HUES64 (cell line): Measurements from ENCODE around the gene SLC35E2B.
A peak's percentile ranks its signal among the peaks of the same experiment; 100 is the strongest.
"Not testable (repeated sequence)": the region's sequence is repeated elsewhere in the genome, so short reads cannot be mapped to it uniquely, and the experiment has no call there.

Experiments
- H3K27ac ChIP-seq: 2 replicates; pipeline ENCODE4 v1.7.0; 2013; ENCODE audit warnings: low read depth, low read length, inconsistent platforms
- H3K27me3 ChIP-seq: 2 replicates; pipeline ENCODE4 v1.6.1; 2013; ENCODE audit warnings: mild to moderate bottlenecking, low read length; ENCODE audit not compliant: insufficient read depth
- H3K36me3 ChIP-seq: 2 replicates; pipeline ENCODE4 v1.6.1; 2013; ENCODE audit warnings: mild to moderate bottlenecking, low read length; ENCODE audit not compliant: insufficient read depth
- H3K4me1 ChIP-seq: 2 replicates; pipeline ENCODE4 v1.6.1; 2013; ENCODE audit warnings: mild to moderate bottlenecking, low read length, moderate library complexity; ENCODE audit not compliant: insufficient read depth
- H3K4me3 ChIP-seq: 2 replicates; pipeline ENCODE4 v1.5.1; 2013; ENCODE audit warnings: mild to moderate bottlenecking, low read length, moderate library complexity
- H3K9ac ChIP-seq: 2 replicates; pipeline ENCODE4 v1.6.1; 2013; ENCODE audit warnings: mild to moderate bottlenecking, low read depth, low read length
- H3K9me3 ChIP-seq: 2 replicates; pipeline ENCODE4 v1.6.1; 2013; ENCODE audit warnings: low read depth, low read length; ENCODE audit not compliant: insufficient read depth
- WGBS: fragments of 150-250, 120-280 bp; methylation state at CpG from one replicate; pipeline ENCODE4 v1.1.7; 2013; ENCODE audit warnings: missing lambda C conversion rate; 5-methylcytosine and 5-hydroxymethylcytosine counted together

The SLC35E2B gene

GRCh38 chr1:1700067-1700466 lies 7.5 kb upstream of the SLC35E2B start:
- H3K27ac ChIP-seq, H3K9ac ChIP-seq, H3K4me3 ChIP-seq, H3K9me3 ChIP-seq, H3K27me3 ChIP-seq, H3K36me3 ChIP-seq, H3K4me1 ChIP-seq: not testable (repeated sequence)
- WGBS, result no CpG with 5 or more reads among the region's 45 CpGs

- H3K9ac ChIP-seq, H3K27ac ChIP-seq, H3K4me1 ChIP-seq, H3K9me3 ChIP-seq, H3K36me3 ChIP-seq, H3K4me3 ChIP-seq, H3K27me3 ChIP-seq: not testable (repeated sequence)
- 97% methylated on average over 6 of the region's 19 CpGs for WGBS
Observed at GRCh38 chr1:1699061-1699460, 6.5 kb upstream of the SLC35E2B start.

GRCh38 chr1:1697358-1698183 lies 5.0 kb upstream of the SLC35E2B start:
- not testable (repeated sequence) for H3K9ac ChIP-seq, H3K4me3 ChIP-seq, H3K4me1 ChIP-seq, H3K27me3 ChIP-seq, H3K36me3 ChIP-seq, H3K9me3 ChIP-seq, H3K27ac ChIP-seq
- WGBS, result 83% methylated on average over 17 of the region's 26 CpGs

- not testable (repeated sequence) for H3K9me3 ChIP-seq, H3K9ac ChIP-seq, H3K27ac ChIP-seq, H3K4me3 ChIP-seq, H3K27me3 ChIP-seq, H3K4me1 ChIP-seq, H3K36me3 ChIP-seq
- 94% methylated on average over 14 of the region's 23 CpGs for WGBS
Observed at GRCh38 chr1:1696431-1697357, 4.1 kb upstream of the SLC35E2B start.

- under 1% methylated on average over 29 of the region's 45 CpGs for WGBS
- Histone ChIP-seq H3K9ac (peak overlapping the region; percentile 98), H3K4me3 (peak overlapping the region; percentile 68), H3K27ac (peak overlapping the region; percentile 97)
- not testable (repeated sequence) for H3K27me3 ChIP-seq, H3K36me3 ChIP-seq, H3K9me3 ChIP-seq, H3K4me1 ChIP-seq
Observed at GRCh38 chr1:1692324-1692713, 276 bp downstream of the SLC35E2B start.

- H3K9me3 ChIP-seq, H3K36me3 ChIP-seq, H3K4me3 ChIP-seq, H3K4me1 ChIP-seq, H3K27me3 ChIP-seq, H3K9ac ChIP-seq, H3K27ac ChIP-seq: not testable (repeated sequence)
- WGBS, result 63% methylated on average over 1 of the region's 16 CpGs
Observed at GRCh38 chr1:1691443-1691842, 1.2 kb downstream of the SLC35E2B start.

GRCh38 chr1:1689526-1689925 lies 3.1 kb downstream of the SLC35E2B start:
- H3K9me3 ChIP-seq, H3K36me3 ChIP-seq, H3K9ac ChIP-seq, H3K4me1 ChIP-seq, H3K4me3 ChIP-seq, H3K27me3 ChIP-seq, H3K27ac ChIP-seq: not testable (repeated sequence)
- WGBS, result 89% methylated on average over 5 of the region's 7 CpGs

- WGBS, result 97% methylated on average over 9 of the region's 9 CpGs
- H3K9ac ChIP-seq, result no peak overlapping the region
Observed at GRCh38 chr1:1687846-1688245, 4.7 kb downstream of the SLC35E2B start.

GRCh38 chr1:1684031-1684681 lies 8.4 kb downstream of the SLC35E2B start:
- Histone ChIP-seq H3K9me3 (no peaks in the 10 kb centered on the region), H3K9ac (no peak overlapping the region), H3K27me3 (no peaks in the 10 kb centered on the region), H3K4me1 (no peaks in the 10 kb centered on the region), H3K36me3 (peaks cover 6% of the 10 kb centered on the region; the same call in 1 of the 2 replicates), H3K4me3 (no peak overlapping the region), H3K27ac (peak overlapping the region; percentile 51; the same call in 1 of the 2 replicates)
- WGBS, result 92% methylated on average over 28 of the region's 28 CpGs

More at GRCh38 chr1:1687846-1688245, 4.7 kb downstream of the SLC35E2B start:
- Histone ChIP-seq H3K4me1 (no peaks in the 10 kb centered on the region), H3K27me3 (no peaks in the 10 kb centered on the region), H3K36me3 (peaks cover 6% of the 10 kb centered on the region; the same call in 1 of the 2 replicates), H3K9me3 (no peaks in the 10 kb centered on the region), H3K27ac (no peak overlapping the region), H3K4me3 (no peak overlapping the region)

- Histone ChIP-seq H3K4me3 (no peak overlapping the region), H3K27me3 (no peaks in the 10 kb centered on the region), H3K36me3 (peaks cover 6% of the 10 kb centered on the region; the same call in 1 of the 2 replicates), H3K9ac (0 out of 2 replicates have a peak overlapping the region, but pooled peaks have one; percentile 35), H3K9me3 (no peaks in the 10 kb centered on the region), H3K27ac (peak overlapping the region; percentile 51; the same call in 1 of the 2 replicates), H3K4me1 (no peaks in the 10 kb centered on the region)
- 79% methylated on average over 26 of the region's 26 CpGs for WGBS
Observed at GRCh38 chr1:1683104-1683905, 9.3 kb downstream of the SLC35E2B start.
